ENCODE measurements around the gene USP5.
"Not testable (repeated sequence)": the region's sequence is repeated elsewhere in the genome, so short reads cannot be mapped to it uniquely, and the experiment has no call there.

Gene USP5

DNA sequence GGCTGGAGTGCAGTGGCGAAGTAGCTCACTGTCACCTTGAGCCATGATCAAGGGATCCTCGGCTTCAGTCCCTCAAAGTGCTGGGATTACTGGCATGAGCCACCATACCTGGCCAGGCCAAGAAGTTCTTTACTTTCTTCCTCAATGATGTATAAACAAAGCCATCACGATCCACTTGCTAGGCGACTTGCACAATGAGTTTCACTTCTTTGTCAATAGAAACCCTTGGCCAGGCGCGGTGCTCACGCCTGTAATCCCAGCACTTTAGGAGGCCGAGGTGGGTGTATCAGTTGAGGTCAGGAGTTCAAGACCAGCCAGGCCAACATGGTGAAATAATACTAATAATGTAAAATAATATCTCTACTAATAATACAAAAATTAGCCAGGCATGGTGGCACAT, 35.5 kb downstream of the USP5 start:
- H3K79me2 ChIP-seq (ENCODE audit: control insufficient read depth, low read length): no peaks in the 10 kb centered on the region
- H3K36me3 ChIP-seq (ENCODE audit: control insufficient read depth, low read length): peaks cover 6% of the 10 kb centered on the region
- H3K9me3 ChIP-seq (ENCODE audit: control insufficient read depth, insufficient read depth, low read length): no peaks in the 10 kb centered on the region
- no peak overlapping the region for H3K27ac ChIP-seq (ENCODE audit: low read depth, low read length)
- H3K4me2 ChIP-seq (ENCODE audit: low read length): no peak overlapping the region
- H3K9me2 ChIP-seq (replicated peaks; ENCODE audit: control insufficient read depth, low read length): no peaks in the 10 kb centered on the region
- H3F3A ChIP-seq (ENCODE audit: control insufficient read depth, insufficient read depth): 0 out of 2 replicates have a peak, but pooled peaks cover 2% of the 10 kb centered on the region
- peaks cover 17% of the 10 kb centered on the region for H3K4me1 ChIP-seq (ENCODE audit: control insufficient read depth, low read length)
- H3K27me3 ChIP-seq (ENCODE audit: control insufficient read depth, low read length): no peaks in the 10 kb centered on the region
- H4K20me1 ChIP-seq (ENCODE audit: control insufficient read depth, insufficient read depth, low read depth, low read length): no peaks in the 10 kb centered on the region
- TF ChIP-seq EZH2phosphoT487 (IDR thresholded peaks at IDR 0.05; ENCODE audit: borderline replicate concordance, low read length): no peak
- TF ChIP-seq, protein P1, sequence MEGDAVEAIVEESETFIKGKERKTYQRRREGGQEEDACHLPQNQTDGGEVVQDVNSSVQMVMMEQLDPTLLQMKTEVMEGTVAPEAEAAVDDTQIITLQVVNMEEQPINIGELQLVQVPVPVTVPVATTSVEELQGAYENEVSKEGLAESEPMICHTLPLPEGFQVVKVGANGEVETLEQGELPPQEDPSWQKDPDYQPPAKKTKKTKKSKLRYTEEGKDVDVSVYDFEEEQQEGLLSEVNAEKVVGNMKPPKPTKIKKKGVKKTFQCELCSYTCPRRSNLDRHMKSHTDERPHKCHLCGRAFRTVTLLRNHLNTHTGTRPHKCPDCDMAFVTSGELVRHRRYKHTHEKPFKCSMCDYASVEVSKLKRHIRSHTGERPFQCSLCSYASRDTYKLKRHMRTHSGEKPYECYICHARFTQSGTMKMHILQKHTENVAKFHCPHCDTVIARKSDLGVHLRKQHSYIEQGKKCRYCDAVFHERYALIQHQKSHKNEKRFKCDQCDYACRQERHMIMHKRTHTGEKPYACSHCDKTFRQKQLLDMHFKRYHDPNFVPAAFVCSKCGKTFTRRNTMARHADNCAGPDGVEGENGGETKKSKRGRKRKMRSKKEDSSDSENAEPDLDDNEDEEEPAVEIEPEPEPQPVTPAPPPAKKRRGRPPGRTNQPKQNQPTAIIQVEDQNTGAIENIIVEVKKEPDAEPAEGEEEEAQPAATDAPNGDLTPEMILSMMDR (IDR thresholded peaks at IDR 0.05; ENCODE audit: low read depth, low read length, poor library complexity, severe bottlenecking): no peak
- no peak overlapping the region for H3K4me3 ChIP-seq (ENCODE audit: low read length)

DNA sequence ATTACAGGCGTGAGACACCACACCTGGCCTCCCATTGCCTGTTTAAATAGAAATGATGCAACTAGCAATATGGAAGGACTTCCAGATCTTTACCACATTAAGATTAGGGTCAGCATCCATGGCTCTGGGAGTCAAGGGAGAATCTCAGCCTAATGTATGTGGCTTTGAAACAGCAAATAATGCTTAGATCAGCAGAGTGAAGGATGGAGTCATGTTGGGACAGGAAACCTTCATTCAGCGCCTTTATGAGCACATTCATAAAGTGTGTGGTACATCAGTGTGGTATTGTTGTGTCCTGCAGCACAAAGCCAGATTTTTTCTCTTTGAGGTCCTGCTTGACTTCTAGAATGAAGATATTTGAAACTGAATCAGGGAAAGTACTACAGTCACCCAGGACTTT, 36.4 kb downstream of the USP5 start:
- Histone ChIP-seq H3K4me3 (ENCODE audit: low read length) (no peak overlapping the region), H3K27me3 (ENCODE audit: control insufficient read depth, low read length) (no peaks in the 10 kb centered on the region), H3K4me2 (ENCODE audit: low read length) (no peak overlapping the region), H3K36me3 (ENCODE audit: control insufficient read depth, low read length) (peaks cover 5% of the 10 kb centered on the region), H3K9me2 (replicated peaks; ENCODE audit: control insufficient read depth, low read length) (no peaks in the 10 kb centered on the region), H3K9me3 (ENCODE audit: control insufficient read depth, insufficient read depth, low read length) (no peaks in the 10 kb centered on the region), H3F3A (ENCODE audit: control insufficient read depth, insufficient read depth) (0 out of 2 replicates have a peak, but pooled peaks cover 2% of the 10 kb centered on the region), H4K20me1 (ENCODE audit: control insufficient read depth, insufficient read depth, low read depth, low read length) (no peaks in the 10 kb centered on the region), H3K4me1 (ENCODE audit: control insufficient read depth, low read length) (peaks cover 17% of the 10 kb centered on the region), H3K27ac (ENCODE audit: low read depth, low read length) (no peak overlapping the region), H3K79me2 (ENCODE audit: control insufficient read depth, low read length) (no peaks in the 10 kb centered on the region)
- no peak for TF ChIP-seq EZH2phosphoT487 (IDR thresholded peaks at IDR 0.05; ENCODE audit: borderline replicate concordance, low read length)
- TF ChIP-seq, protein P1 (IDR thresholded peaks at IDR 0.05; ENCODE audit: low read depth, low read length, poor library complexity, severe bottlenecking): no peak

DNA sequence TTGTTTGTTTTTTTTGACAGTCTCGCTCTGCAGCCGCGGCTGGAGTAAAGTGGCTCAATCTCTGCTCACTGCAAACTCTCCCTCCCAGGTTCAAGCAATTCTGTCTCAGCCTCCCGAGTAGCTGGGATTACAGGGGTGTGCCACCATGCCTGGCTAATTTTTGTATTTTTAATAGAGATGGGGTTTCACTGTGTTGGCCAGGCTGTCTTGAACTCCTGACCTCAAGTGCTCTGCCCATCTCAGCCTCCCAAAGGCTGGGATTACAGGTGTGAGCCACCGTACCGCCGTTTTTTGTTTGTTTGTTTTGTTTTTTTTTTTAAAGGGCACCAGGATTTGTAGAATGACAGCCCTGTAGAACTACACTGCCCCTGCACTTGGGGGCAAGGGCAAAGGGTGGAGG, 36.8 kb downstream of the USP5 start:
- not testable (repeated sequence) for H4K20me1 ChIP-seq (ENCODE audit: control insufficient read depth, insufficient read depth, low read depth, low read length); H3K36me3 ChIP-seq (ENCODE audit: control insufficient read depth, low read length); H3K27me3 ChIP-seq (ENCODE audit: control insufficient read depth, low read length); H3K9me3 ChIP-seq (ENCODE audit: control insufficient read depth, insufficient read depth, low read length); H3K4me2 ChIP-seq (ENCODE audit: low read length); H3K4me3 ChIP-seq (ENCODE audit: low read length); H3K27ac ChIP-seq (ENCODE audit: low read depth, low read length); H3K79me2 ChIP-seq (ENCODE audit: control insufficient read depth, low read length); H3F3A ChIP-seq (ENCODE audit: control insufficient read depth, insufficient read depth); H3K9me2 ChIP-seq (replicated peaks; ENCODE audit: control insufficient read depth, low read length)
- peaks cover 17% of the 10 kb centered on the region for H3K4me1 ChIP-seq (ENCODE audit: control insufficient read depth, low read length)

DNA sequence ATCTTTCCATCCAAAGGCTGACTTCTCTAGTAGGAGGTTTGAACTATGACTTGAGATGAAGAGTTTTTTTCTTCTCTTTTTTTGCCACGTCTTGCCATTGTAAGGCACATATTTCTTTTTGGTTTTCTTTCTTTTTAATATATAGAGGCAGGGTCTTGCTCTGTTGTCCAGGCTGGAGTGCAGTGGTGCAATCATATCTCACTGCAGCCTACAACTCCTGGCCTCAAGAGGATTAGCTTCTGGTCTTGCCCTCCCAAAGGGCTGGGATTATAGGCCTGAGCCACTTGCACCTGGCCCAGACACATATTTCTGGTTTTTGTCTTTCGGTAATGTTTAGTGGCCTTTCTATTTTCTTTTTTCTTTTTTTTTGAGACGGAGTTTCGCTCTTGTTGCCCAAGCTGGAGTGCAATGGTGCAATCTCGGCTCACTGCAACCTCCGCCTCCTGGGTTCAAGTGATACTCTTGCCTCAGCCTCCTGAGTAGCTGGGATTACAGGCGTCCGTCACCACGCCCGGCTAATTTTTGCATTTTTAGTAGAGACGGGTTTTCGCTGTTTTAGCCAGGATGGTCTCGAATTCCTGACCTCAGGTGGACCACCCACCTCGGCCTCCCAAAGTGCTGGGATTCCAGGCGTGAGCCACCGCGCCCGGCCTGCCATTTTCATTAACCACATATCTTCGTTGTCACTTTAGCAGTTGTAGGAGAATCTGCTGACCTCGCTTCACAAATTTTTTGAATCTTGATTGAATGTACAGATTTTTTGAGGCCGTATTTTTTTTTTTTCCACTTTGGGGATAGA, 38.0 kb downstream of the USP5 start:
- Histone ChIP-seq H3K4me3 (ENCODE audit: low read length) (peak overlapping the region; percentile 79), H3K4me1 (ENCODE audit: control insufficient read depth, low read length) (peaks cover 17% of the 10 kb centered on the region), H3K4me2 (ENCODE audit: low read length) (peak overlapping the region; percentile 94), H3K27ac (ENCODE audit: low read depth, low read length) (0 out of 2 replicates have a peak overlapping the region, but pooled peaks have one; percentile 64)
- not testable (repeated sequence) for H3F3A ChIP-seq (ENCODE audit: control insufficient read depth, insufficient read depth); H3K79me2 ChIP-seq (ENCODE audit: control insufficient read depth, low read length); H3K9me3 ChIP-seq (ENCODE audit: control insufficient read depth, insufficient read depth, low read length); H3K27me3 ChIP-seq (ENCODE audit: control insufficient read depth, low read length); H3K9me2 ChIP-seq (replicated peaks; ENCODE audit: control insufficient read depth, low read length); H4K20me1 ChIP-seq (ENCODE audit: control insufficient read depth, insufficient read depth, low read depth, low read length); H3K36me3 ChIP-seq (ENCODE audit: control insufficient read depth, low read length)
